Muscle of back (tissue), 11 donors: ENCODE measurements around the gene ATP5PD. TPM values are rescaled to one million over a fixed set of nuclear protein-coding genes. Genes with fewer than 3 reads are reported as not detected.
"Not testable (repeated sequence)": the region's sequence is repeated elsewhere in the genome, so short reads cannot be mapped to it uniquely, and the experiment has no call there.

ENCODE experiments used
- DNase-seq, 3 donors: peaks; one replicate each; pipeline versions ENCODE4 v3.0.0 to v3.0.0-alpha.2; 2013
- polyA plus RNA-seq, 10 donors: library from polyadenylated mRNA; unstranded; fragments of 120-200 nt; gene quantifications; one replicate each; pipeline ENCODE4 v1.2.1, GENCODE V29; 2013; ENCODE audit not compliant: insufficient read length in 10 of 10

The ATP5PD gene
- polyA plus RNA-seq, 10 donors, result 236 to 279 (median 251) TPM

DNA sequence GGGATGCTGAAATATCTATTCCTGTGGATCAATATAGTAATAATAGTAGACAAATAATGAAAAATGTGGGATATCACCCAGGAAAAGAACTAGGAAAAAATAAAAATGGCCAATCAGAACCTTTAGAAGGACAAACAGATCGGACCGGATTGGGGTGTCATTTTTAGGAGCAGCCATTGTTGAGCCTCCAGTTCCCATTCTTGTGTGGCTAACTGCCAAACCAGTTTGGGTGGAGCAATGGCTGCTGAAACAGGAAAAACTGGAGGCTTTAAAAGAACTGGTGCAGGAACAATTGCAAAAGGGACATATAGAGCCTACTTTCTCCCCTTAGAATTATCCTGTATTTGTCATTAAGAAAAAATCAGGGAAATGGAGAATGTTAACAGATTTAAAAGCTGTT is 20.1 kb downstream of the ATP5PD start:
- not testable (repeated sequence) for DNase-seq

DNA sequence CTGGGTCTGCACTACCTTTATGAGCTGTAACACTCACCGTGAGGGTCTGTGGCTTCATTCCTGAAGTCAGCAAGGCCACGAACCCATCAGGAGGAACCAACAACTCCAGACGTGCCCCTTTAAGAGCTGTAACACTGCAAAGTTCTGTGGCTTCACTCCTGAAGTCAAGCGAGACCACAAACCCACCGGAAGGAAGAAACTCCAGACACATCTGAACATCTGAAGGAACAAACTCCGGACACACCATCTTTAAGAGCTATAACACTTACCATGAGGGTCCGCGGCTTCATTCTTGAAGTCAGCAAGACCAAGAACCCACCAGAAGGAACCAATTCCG is 21.4 kb downstream of the ATP5PD start:
- not testable (repeated sequence) for DNase-seq

DNA sequence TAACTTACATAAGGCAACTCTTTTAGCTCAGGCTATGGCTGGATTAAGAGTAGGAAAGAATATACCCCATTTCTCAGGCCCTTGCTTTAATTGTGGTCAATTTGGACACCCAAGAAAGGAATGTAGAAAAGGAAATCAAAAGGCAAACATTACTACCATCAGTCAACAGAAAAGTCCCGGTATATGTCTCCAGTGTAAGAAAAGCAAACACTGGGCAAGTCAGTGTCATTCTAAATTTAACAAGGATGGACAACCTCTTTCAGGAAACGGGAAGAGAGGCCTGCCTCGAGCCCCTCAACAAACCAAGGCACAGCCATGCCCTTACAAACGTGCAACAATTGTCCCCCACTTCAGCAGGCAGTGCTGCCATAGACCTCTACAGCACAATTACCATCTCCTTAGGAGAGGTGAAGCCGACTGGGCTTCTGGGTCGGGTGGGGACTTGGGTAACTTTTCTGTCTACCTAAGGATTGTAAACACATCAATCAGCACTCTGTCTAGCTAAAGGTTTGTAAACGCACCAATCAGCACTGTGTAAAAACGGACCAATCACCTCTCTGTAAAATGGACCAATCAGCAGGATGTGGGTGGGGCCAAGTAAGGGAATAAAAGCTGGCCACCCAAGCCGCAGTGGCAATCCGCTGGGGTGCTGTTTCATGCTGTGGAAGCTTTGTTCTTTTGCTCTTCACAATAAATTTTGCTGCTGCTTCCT is 21.9 kb downstream of the ATP5PD start:
- no peak for DNase-seq

DNA sequence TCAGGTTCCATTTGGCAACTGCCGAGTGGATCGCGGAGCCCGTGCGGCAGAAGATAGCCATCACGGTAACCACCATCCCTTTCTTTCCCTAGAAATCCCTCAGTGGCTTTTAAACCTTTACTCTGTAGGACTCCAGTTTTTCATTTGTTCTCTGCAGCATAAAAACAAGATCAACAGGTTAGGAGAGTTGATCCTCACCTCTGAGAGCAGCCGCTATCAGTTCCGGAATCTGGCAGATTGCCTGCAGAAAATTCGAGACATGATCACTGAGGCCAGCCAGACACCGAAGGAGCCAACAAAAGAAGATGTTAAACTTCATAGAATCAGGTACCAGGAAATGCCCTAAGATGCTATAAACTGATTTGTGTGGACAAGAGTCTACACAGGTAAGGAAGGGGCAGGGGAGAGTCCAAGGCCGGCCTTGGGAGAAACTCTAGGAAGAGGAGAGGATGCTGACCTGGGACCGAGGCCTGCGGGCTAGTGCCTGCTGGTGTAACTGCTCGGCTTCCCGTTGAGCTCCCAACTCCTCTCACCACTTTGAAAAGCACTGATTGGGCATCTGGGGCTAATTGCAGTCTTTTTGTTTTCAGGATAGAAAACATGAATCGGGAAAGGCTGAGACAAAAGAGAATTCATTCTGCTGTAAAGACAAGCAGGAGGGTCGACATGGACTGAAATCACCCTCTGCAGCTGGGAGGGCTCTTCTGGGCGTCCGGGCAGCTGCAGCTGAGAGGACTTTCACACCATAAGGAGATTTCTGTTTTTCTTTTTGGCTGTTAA is 26.2 kb downstream of the ATP5PD start:
- no peak for DNase-seq

DNA sequence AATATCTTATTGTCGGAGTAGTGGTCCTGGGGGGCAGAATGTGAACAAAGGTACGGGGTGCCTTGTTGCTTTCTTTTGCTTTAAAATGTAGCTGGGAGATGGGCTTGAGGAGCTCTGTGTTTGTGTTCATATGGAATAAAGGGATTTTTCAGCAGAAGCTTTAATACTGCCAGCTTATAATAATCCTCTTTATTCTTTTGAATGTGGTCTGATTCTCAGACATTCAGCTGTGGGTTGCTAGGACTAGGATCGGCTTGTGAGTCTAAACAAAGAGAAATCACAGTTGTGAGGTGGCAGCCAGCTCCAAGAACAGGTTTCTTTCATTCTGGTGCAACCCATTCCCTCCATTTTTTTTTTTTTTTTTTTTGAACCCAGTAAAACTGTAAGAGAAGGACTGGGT is 27.1 kb downstream of the ATP5PD start:
- no peak for DNase-seq

DNA sequence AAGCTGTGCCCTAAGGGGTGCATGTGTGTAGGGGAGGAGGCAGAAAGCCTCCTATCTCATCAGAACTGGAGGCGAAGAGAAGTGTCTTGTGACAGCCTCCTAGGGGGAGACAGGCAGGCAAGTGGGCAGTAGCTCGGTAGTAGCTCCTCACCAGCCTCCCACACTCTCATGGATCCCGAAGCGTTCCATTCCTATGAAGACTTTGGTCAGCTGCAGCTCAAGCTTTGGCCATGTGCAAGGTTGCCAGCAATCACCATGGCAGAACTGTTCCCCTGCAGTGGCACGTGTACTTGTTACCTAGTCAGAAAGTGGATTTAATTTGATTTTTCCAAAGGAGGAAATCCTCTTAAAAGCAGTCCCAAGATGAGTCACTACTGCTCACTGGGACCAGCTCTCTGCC is 27.6 kb downstream of the ATP5PD start:
- DNase-seq, result no peak

DNA sequence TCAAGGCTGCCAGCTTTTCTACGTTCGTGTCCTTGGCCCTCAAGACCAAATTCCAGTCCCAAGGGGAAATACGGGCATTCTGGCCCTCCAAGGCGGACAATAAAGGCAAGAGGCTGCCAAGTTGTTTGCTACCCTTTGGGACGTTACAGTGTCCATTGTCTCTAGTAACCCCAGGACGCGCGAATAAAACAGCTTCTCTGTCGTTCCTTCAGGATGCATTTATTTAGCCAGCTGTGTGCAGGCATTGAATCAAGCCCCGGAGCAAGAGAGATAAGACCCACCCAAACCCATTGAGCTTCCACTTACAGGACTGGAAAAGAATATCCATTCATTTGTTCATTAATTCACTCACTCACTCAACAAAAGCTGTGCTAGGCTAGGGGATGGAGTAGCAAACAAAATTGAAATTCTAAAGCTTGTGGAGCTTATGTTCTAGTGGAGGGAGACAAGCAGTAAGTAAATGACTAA is 33.6 kb downstream of the ATP5PD start:
- DNase-seq, result no peak

- DNase-seq, result peak; percentile 87 to 96 (median 90)
These were observed 34.2 kb downstream of the ATP5PD start, which contains the start of gene MRPL58 for GRCh38 chr17:75012346-75013091. TSS of gene MRPL58 (plus strand) at chr17:75012670. CDS start at chr17:75012687, 17 bp downstream.

GRCh38 chr17:75012096-75012345 is 34.7 kb downstream of the ATP5PD start:
- DNase-seq, result no peak

DNA sequence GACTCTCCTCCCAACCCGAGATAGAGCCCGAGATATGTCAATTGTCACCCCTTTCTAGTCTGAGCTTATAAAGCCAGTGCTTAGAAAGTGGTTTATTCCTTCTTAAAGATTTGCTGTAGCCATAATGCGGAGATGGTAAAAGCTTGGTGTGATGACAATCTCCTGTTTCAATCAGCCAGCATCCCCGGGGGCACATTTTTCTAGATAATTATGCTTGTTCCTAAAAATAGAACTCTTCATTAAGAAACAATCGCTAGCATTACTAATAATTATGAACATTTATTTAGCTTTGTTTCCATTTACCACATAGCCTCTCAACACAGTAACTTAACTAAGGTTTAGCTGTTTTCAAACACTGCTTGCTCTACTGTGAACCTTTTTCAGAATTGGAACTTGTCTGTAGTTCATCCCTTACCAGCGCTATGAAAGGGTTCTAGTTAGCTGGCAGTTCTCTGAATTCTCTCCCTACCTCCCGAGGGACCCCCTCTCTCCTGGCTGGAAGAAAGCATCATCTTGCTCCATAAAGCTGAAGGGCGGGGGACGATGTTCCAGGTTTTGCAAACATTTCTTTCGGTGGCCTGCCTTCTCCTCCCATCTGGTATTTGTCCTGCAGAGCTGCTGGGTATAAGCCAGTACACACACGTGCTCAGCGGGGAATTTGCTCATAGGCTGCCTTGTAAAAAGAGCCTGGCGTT is 35.2 kb downstream of the ATP5PD start:
- DNase-seq, result peak; percentile 70 to 92 (median 74)

DNA sequence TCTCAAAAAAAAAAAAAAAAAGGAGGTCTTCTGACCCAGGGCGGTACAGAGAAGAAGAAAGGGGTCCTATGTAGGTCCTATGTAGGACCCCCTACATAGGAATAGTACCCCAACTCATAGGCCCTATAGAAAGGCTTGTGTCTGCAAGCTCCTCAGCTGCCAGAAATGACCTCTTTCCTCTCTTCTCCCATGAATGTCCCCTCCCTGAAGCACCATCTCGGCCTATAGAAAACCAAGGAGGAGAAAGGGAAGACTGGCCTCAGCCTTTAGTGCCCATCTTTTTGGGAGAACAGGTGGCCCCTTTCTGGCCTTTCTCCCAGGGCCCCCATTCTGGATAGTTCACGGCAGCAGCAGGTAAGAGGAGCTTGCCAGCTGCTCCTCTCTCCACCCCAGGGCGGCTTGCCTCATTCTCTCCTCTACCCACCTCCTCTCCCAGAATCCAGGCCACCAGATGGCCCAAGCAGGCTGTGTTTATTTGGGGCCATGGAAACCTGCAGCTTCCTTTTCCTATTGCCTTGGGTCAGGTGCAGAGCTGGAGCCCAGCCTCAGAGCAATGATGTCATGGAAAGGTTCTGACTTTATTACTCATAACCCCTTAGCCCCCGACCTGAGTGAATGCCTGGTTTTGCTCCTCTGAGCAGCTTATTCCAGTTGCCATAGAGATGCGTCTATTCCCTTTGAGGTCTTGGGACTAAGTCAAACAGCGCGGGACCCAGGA is 35.9 kb downstream of the ATP5PD start:
- peak; percentile 59 to 87 (median 74) for DNase-seq

- DNase-seq, result no peak
These were observed 37.5 kb downstream of the ATP5PD start for GRCh38 chr17:75009139-75009724.

GRCh38 chr17:75008373-75008772 is 38.4 kb downstream of the ATP5PD start:
- DNase-seq, result no peak

DNA sequence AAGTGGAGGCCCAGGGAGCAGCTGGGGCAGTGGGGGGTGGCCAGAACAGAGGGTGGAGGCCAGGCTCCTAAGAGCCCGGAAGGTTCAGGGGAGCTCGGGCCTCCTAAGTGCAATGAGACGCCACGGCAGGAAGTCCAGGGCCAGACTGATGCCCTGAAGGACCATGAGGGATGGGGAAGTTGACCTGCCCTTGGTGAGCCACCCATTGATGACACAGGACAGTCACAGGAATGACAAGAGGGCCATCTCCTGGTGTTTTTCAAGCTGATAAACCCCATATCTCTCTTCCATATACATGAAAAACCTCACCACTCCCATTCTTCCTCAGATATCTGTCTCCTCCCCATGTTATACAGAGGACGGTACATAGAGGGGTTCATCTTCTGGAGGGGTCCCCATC is 40.1 kb downstream of the ATP5PD start:
- no peak for DNase-seq

- DNase-seq, result not testable (repeated sequence)
These were observed 40.7 kb downstream of the ATP5PD start for GRCh38 chr17:75006084-75006483.

DNA sequence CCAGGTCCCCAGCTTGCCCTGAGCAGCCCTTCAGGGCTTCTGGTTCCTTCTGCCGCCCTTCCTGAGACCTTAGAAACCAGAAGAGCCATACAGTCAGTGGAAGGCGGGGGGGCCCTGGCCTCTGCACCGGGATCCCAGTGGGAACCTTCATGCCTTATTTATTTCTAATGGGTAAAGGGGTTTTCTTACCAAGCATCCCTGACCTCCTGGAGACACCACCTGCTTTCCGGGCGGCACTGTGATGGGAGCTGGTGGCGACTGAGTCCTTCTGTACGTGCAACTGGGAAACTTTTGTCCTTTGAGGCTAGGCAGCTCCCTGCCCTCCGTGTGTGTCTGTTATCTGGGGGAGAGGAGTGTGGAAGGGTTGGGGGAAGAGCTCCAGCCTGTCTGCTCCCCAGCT is 41.5 kb downstream of the ATP5PD start:
- DNase-seq, result no peak

- DNase-seq, result no peak
These were observed 42.4 kb downstream of the ATP5PD start for GRCh38 chr17:75004371-75004770.

DNA sequence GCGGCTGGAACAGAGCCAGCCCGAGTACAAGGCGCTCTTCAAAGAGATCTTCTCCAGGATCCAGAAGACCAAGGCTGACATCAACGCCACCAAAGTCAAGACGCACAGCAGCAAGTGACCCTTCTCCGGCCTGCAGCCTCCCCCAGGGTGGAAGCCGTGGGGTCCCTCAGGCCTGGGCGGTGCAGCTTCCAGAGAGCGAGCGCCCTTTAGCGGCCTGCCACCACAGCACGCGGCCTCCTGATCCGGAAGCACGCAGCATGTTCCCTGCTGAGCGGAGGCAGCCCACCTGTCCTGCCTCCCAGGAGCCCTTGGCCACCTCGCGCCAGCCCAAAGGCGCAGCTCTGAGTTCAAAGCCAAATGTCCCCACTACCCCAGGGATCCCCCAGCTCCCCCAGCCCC is 42.8 kb downstream of the ATP5PD start:
- DNase-seq, result no peak

GRCh38 chr17:75003070-75003956 is 43.5 kb downstream of the ATP5PD start:
- no peak for DNase-seq
